Body of pancreas (tissue), 4 donors: ENCODE measurements around the gene STEAP1B. TPM values are rescaled to one million over a fixed set of nuclear protein-coding genes. Genes with fewer than 3 reads are reported as not detected.

Source experiments
- ATAC-seq: fragments of 150-250 bp; one replicate; pipeline ENCODE4 v1.9.1; 2016
- DNase-seq, 4 donors: peaks; one replicate each; pipeline ENCODE4 v3.0.0-alpha.2; 2019
- H3K27ac ChIP-seq, 4 donors: fragments of 200-600 bp; sonication (generic); 1 replicate in 3 of 4; 2 replicates in 1 of 4; pipeline versions ENCODE4 v1.5.1 to v1.6.1; 2016 to 2019; ENCODE audit warnings: mild to moderate bottlenecking in 1 of 4, mixed read lengths in 1 of 4, moderate library complexity in 1 of 4
- H3K27me3 ChIP-seq, 2 donors: fragments of 200-600 bp; sonication (generic); one replicate each; pipeline ENCODE4 v1.6.0; 2016; ENCODE audit warnings: mild to moderate bottlenecking in 1 of 2
- H3K36me3 ChIP-seq, 2 donors: fragments of 200-600 bp; sonication (generic); replicated peaks in 1 of 2; 2 replicates each; pipeline ENCODE4 v1.5.1; 2016; ENCODE audit warnings: low read depth in 2 of 2; ENCODE audit not compliant: insufficient read depth in 1 of 2
- H3K4me1 ChIP-seq: fragments of 200-600 bp; sonication (generic); one replicate; pipeline ENCODE4 v1.6.0; 2016
- H3K4me3 ChIP-seq, 2 donors: fragments of 200-600 bp; sonication (generic); 1 replicate in 1 of 2; 2 replicates in 1 of 2; pipeline ENCODE4 v1.5.1; 2016 to 2019
- H3K9me3 ChIP-seq, 3 donors: fragments of 200-600 bp; sonication (generic); 1 replicate in 2 of 3; 2 replicates in 1 of 3; pipeline ENCODE4 v1.5.1; 2016
- CTCF ChIP-seq, 7 experiments: fragments of 450-650 bp in 4 of 7; fragments of 200-600 bp in 3 of 7; sonication (generic) in 3 of 7; IDR thresholded peaks; one replicate each; pipeline ENCODE4 v1.5.1; 2016 to 2019; ENCODE audit warnings: antibody characterized with exemption in 7 of 7
- POLR2A ChIP-seq, 3 donors: fragments of 450-650 bp; IDR thresholded peaks; one replicate each; pipeline ENCODE4 v1.6.1; 2016; ENCODE audit warnings: antibody characterized with exemption in 3 of 3, mild to moderate bottlenecking in 2 of 3
- WGBS, 2 donors: methylation state at CpG; one replicate each; pipeline ENCODE4 v1.1.5; 2017; 5-methylcytosine and 5-hydroxymethylcytosine counted together
- intact Hi-C: fragments of 100-400 bp; cut with DNase I; formaldehyde crosslinking; loops from one replicate; pipeline ENCODE4 v1.15.1; 2023
- total RNA-seq, 2 donors: library from RNA; depleted of rRNA; stranded (reverse); fragments of >200 nt; gene quantifications; one replicate each; pipeline ENCODE4 v1.1.0, GENCODE V29; 2016

Gene STEAP1B
- total RNA-seq, 2 donors from 2014 or later: 1.3 TPM; not detected in 1

GRCh38 chr7:22487978-22488642 lies 11.9 kb downstream of the STEAP1B start:
- Histone ChIP-seq H3K36me3 (no peaks in the 10 kb centered on the region), H3K27me3 (no peaks in the 10 kb centered on the region), H3K9me3 (no peaks in the 10 kb centered on the region), H3K4me1 (no peaks in the 10 kb centered on the region), H3K27ac (no peak overlapping the region), H3K4me3 (no peak overlapping the region)
- intact Hi-C loops: loop anchor here (5.0 kb wide), 1 partner anchor 381 kb away; no protein-coding TSS in a partner anchor
- DNase-seq (no peak), ATAC-seq (no peak)
- no peak for TF ChIP-seq CTCF (IDR thresholded peaks at IDR 0.05)
- TF ChIP-seq POLR2A (IDR thresholded peaks at IDR 0.05): no peak
- WGBS, 2 donors: 82 to 86% methylated on average over 5 of the region's 5 CpGs

DNA sequence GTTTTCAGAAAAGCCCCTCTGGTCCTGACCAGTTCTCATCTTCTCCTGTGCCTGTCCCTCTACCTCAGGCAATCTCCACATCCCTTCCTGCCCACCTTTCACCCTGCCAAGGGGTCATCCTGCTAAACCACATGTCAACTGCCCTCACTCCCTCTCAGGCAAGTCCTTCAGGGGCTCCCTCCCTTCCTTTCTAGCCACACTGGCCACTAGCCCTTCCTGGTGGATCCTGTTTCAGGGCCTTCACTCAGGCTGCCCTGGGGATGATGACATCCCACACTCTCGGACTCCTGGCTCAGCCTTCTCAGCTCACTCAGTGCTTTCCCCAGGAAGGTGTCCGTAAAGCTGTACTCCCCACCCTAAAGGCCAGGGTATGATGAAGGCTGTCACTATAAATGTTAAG lies 13.4 kb downstream of the STEAP1B start:
- DNase-seq: no peak
- TF ChIP-seq POLR2A (IDR thresholded peaks at IDR 0.05) (no peak), CTCF (IDR thresholded peaks at IDR 0.05) (no peak)
- WGBS, 2 donors: 81 to 97% methylated on average over 2 of the region's 2 CpGs
- Histone ChIP-seq H3K9me3 (no peaks in the 10 kb centered on the region), H3K27ac (no peak overlapping the region), H3K27me3 (no peaks in the 10 kb centered on the region), H3K36me3 (no peaks in the 10 kb centered on the region), H3K4me3 (no peak overlapping the region), H3K4me1 (no peaks in the 10 kb centered on the region)
- intact Hi-C loops: loop anchor here (5.0 kb wide), 1 partner anchor 379 kb away; no protein-coding TSS in a partner anchor
- no peak for ATAC-seq

DNA sequence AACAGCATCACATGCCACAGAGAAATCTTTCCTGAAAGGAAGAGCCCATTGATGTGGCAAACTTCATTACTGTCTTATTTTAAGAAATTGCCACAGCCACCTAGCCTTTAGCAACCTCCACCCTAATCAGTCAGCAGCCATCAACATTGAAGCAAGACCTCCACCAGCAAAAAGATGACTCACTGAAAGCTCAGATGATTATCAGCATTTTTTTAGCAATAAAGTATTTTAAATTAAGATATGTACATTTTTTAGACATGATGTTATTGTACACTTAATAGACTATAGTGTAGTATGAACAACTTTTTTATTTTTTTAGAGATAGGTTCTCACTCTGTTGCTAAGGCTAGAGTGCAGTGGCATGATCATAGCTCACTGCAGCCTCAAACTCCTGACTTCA lies 14.8 kb downstream of the STEAP1B start:
- H3K4me3 ChIP-seq: no peak overlapping the region
- no peaks in the 10 kb centered on the region for H3K36me3 ChIP-seq
- no peak for TF ChIP-seq POLR2A (IDR thresholded peaks at IDR 0.05)
- TF ChIP-seq CTCF (IDR thresholded peaks at IDR 0.05): no peak
- no peaks in the 10 kb centered on the region for H3K4me1 ChIP-seq
- intact Hi-C loops: loop anchor here (5.0 kb wide), 1 partner anchor 378 kb away; no protein-coding TSS in a partner anchor
- no peak overlapping the region for H3K27ac ChIP-seq
- DNase-seq: no peak
- no peak for ATAC-seq
- no peaks in the 10 kb centered on the region for H3K27me3 ChIP-seq
- H3K9me3 ChIP-seq: no peaks in the 10 kb centered on the region

GRCh38 chr7:22482503-22482902 lies 17.5 kb downstream of the STEAP1B start:
- H3K27ac ChIP-seq: no peak overlapping the region
- no peak for DNase-seq
- 43 to 63% methylated on average over 1 of the region's 1 CpG for WGBS, 2 donors
- H3K36me3 ChIP-seq: no peaks in the 10 kb centered on the region
- ATAC-seq: no peak
- no peaks in the 10 kb centered on the region for H3K27me3 ChIP-seq
- H3K9me3 ChIP-seq: no peaks in the 10 kb centered on the region
- H3K4me1 ChIP-seq: no peaks in the 10 kb centered on the region
- no peak for TF ChIP-seq POLR2A (IDR thresholded peaks at IDR 0.05)
- TF ChIP-seq CTCF (IDR thresholded peaks at IDR 0.05): no peak
- H3K4me3 ChIP-seq: no peak overlapping the region
- intact Hi-C loops: no loop called here

DNA sequence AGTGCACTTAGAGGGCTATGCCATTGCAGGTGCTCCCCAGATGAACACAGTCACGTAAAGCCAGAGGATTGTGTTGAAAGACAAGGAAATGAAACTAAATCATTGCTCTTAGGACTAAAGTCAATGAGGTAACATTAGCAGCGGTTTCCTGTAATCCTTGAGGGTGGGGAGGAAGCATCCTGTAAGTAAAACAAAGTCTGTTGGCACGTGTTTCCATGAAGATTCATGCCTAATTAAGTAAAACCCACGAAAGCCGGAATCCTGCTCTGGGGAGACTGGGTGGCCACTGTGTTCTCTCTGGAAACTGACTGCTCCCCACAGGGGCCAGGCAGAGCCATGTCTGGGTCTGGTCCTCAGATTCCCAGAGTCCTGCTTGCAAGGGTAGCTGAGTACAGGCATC lies 18.3 kb downstream of the STEAP1B start:
- DNase-seq: no peak
- H3K4me3 ChIP-seq: no peak overlapping the region
- intact Hi-C loops: no loop called here
- no peaks in the 10 kb centered on the region for H3K36me3 ChIP-seq
- 77 to 85% methylated on average over 5 of the region's 5 CpGs for WGBS, 2 donors
- H3K27me3 ChIP-seq: no peaks in the 10 kb centered on the region
- peak; percentile 21 for ATAC-seq
- TF ChIP-seq POLR2A (IDR thresholded peaks at IDR 0.05): no peak
- no peak for TF ChIP-seq CTCF (IDR thresholded peaks at IDR 0.05)
- H3K27ac ChIP-seq: no peak overlapping the region
- no peaks in the 10 kb centered on the region for H3K4me1 ChIP-seq
- no peaks in the 10 kb centered on the region for H3K9me3 ChIP-seq
